GM19467 (cell line): Measurements from ENCODE around the gene MRPL10.
"Not testable (repeated sequence)": the region's sequence is repeated elsewhere in the genome, so short reads cannot be mapped to it uniquely, and the experiment has no call there.

Experiments
- ATAC-seq: cut with Tn5 transposase; IDR thresholded peaks from one replicate; pipeline ENCODE4 v1.9.1; 2021; ENCODE audit warnings: mild to moderate bottlenecking, moderate library complexity; ENCODE audit not compliant: unreplicated experiment

Gene MRPL10

DNA sequence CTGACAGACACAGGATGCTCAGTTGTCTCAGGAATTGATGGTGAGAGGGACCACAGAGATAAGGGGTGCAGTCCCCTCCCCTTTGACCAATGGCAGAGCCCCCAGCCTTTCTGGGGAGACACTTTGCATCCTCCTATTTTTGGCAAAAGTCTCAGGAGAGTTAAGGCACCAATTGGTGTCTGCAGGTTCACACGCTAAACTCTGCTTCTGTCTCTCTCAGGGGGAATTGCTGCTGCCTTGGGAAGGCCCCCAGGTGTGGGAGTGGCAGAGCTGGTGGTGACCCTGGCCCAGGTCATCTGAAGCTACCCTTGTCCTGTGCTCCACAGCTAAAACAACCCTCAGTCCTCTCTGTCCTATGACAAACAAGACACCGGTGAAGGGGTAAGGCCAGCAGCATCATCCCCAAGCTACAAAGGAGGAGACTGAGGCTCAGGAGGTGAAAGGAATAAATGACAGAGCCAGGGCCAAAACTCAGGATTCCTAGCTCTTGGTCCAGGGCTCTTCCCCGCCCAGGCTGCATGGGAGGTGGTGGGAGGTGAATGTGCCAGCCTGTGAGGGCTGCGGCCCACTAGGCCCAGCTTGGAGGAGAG is 30.1 kb downstream of the MRPL10 start:
- ATAC-seq = no peak

DNA sequence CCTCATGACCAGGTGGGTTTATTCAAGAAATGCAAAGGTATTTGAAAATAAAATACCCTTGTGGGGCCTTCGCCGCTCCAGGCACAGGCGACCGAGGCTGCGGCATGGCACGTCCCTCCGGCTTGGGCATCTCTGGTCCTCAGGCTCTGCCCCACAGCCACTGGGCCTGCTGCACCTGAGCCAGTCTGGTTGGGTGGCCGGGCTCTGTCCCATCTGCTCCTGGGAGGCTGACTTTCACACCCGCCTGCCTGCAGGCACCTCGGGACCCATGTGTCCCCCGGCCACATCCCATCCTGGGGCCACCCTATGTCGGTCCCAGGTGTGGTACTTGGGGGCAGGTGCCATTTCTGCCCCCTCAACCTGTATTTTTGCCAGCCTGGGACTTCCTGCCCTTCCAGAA is 30.7 kb downstream of the MRPL10 start:
- ATAC-seq = no peak

DNA sequence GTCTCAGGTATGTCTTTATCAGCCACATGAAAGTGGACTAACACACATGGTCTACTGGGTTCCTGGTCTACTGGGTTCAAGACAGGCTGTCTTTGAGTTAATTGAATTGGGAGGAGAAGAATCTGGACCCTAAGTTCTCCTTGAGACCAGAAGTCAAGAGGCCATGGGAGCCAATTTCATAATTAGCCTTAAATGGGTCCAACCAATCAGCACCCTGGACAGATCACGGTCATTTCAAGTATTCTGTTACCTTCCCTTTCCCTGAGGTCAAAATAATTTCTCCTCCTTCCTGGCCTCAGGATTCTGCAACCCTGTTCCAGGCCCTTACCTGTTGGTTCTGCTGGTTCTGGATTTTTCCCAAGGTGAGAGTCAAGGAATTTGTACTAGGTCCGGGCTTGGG is 33.5 kb downstream of the MRPL10 start:
- ATAC-seq = no peak

DNA sequence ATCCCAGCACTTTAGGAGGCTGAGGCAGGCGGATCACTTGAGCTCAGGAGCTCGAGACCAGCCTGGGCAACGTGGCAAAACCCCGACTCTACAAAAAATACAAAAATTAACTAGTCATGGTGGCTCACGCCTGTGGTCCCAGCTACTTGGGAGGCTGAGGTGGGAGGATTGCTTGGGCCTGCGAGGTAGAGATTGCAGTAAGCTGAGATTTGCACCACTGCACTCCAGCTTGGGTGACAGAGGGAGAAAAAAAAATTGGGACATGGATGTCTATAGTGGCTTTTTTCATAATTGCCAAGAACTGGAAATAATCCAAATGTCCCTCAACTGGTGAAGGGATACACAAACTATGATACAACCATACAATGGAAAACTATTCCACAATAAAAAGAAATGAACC is 38.4 kb downstream of the MRPL10 start:
- ATAC-seq = no peak

DNA sequence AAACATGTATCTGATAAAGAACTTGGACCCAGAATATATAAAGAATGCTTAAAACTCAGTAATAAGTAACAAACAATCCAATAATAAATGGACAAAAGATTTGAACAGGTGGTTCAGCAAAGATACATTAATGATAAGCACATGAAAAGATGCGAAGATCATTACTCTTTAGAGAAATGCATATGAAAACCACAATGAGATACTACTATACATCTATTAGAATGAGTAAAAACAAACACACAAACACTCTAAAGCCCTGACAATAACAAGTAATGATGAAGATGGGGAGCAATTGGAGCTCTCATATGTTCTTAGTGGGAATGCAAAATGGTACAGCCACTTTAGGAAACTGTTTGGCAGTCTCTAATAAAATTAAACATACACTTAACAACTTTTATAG is 38.9 kb downstream of the MRPL10 start:
- ATAC-seq = no peak

DNA sequence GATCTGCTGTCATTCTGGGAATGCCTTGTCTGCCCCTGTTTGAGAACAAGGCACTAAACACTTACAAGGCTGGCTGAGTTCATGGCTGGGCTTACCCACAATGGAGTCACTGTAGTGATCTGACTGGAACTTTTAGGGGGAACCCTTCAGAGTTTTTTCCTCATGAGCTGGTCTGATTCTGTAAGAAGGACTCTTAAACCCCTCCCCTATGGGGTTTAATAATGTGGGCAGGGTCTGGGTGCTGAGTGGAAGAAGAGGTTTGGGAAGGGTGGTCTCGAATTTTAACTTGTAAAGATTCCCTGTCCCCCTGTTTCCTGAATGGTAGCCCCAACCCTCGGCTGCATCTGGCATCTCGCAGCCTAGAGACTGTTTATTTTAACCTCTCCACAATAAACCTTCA is 40.3 kb downstream of the MRPL10 start:
- no peak for ATAC-seq

DNA sequence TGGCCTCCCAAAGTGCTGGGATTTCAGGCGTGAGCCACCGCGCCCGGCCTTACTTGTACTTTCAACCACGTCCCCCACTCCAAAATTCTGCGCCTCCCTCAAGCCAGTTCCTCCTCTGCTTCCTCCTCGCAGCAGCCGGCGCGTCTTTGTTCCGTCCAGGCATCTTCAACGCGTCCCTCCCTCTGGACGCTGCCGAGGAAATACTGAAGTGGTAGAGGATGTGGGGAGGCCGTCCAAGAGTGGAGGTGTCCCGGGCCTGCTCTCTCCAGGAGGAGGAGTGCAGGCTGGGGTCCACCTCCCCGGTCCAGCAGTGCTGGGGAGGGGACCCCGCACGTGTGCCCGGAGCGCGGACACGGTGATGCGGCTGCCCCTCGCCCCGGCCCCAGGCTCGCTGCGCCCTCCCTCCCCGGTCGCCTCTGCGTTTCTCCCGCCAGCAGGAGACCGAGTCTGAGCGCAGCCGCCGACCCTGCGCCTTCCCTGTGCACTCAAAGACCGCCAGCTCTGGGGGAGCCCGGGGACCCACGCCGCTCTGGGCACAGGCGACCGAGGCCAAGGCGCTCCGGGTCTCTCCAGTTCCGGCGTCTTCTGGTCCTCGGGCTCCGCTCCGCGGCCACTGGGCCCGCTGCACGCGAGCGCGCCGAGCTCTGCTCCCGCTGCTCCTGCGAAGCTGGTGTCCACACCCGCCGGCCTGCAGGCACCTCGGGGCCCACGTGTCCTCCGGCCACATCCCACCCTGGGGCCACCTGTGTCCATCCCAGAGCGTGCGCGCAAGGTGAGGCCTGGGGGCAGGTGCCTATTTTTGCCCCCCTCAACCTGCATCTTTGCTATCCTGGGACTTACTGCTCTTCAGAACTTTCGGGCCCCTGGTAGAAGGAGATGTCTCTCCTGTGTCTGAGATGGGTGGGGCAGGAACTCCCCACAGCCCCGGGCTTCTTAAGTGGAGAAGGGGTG is 41.5 kb downstream of the MRPL10 start:
- no peak for ATAC-seq

DNA sequence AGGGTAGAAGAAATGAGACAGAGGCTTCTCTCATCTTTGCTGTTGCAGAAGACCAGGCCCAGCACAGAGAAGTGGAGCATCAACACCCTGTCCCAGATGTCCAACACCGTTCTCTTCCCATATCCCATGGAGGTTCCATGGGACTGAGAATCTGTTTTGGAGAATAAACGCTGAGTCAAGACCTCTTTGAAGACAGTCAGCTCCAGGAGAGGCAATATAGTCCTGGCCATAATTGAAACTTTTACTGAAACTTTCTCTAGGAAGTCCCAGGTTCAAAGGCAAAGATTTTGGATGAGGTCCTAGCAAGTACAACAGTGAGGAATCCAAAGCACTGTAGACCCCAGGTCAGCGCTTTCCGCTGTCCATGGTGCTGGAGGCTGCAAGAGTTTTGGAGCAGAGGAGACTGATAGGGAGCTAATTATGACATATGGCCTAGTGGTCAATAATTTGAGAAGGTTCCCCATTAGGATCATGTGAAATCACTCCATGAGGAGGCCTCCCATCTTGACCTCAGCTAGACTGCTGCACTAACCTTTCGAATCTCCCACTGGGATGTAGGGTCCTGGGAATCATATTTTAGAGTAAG is 45.7 kb downstream of the MRPL10 start:
- no peak for ATAC-seq

DNA sequence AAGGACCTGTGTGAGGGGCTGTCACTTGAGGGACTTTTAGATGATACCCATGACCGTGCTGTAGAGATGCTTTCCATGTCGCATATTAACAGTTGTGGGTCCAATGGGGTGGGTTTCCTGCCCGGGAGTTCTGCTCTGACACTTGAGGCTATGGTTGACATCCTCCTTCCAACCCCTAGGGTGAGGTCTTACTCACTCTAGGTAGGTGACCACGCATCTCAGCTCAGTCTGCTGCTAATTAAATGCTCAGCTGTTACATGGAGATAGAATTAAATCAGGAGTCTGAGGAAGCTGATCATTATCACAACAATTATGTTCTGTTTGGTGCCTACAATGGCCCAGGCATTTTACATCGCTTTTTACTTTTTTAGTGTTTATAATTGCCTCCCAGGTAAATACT is 49.9 kb downstream of the MRPL10 start:
- no peak for ATAC-seq

DNA sequence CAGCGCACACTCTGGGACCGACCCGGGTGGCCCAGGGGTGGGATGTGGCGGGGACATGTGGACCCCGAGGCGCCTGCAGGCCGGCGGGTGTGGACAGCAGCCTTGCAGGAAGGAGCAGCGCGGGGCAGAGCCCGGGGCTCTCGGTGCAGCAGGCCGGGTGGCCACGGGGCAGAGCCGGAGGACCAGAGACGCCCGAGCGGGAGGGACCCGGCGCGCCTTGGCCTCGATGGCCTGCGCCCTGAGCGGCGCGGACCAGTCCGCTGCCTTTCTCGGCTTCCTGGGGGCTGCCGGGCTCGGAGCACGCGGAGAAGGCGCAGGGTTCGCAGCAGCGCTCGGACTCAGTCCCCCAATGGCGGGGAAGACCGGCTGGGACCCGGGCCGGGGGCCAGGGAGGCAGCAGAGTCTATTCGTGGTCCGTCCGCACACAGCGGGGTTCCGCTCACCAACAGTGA is 53.1 kb downstream of the MRPL10 start:
- no peak for ATAC-seq

DNA sequence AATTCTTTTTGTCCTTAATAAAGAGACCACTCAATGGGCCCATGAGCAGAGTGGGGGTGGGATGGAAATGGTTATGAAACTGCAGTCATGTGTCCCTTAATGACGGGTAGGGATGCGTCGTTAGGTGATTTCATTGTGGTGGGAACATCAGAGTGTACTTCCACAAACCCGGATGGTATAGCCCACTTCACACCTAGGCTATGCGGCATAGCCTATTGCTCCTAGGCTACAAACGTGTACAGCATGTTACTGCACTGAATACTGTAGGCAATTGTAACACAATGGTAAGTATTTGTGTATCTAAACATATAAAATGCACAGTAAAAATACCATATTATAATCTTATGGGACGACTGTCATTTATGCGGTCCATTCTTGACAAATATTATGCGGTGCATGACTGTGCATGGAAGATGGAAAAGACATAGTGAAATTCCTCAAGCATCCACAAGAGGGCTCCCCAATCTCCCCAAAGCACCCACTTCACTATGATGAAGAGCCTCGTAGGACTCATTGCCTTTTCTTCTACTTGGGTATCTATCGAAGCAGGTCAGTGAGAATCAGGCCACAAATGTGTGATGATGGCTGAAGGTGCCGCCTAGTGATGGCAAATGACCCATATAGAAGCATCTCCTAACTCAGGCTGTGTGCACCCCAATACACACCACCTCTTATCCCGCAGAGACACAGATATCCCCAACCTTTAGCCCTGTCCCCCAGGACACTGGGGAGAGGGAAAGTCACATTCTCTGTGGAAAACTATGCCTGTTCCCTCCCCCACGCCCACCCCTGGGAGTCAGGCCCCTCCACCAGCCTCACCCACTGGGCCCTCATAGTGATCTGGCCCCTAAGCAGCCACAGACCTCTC is 54.8 kb downstream of the MRPL10 start:
- no peak for ATAC-seq

DNA sequence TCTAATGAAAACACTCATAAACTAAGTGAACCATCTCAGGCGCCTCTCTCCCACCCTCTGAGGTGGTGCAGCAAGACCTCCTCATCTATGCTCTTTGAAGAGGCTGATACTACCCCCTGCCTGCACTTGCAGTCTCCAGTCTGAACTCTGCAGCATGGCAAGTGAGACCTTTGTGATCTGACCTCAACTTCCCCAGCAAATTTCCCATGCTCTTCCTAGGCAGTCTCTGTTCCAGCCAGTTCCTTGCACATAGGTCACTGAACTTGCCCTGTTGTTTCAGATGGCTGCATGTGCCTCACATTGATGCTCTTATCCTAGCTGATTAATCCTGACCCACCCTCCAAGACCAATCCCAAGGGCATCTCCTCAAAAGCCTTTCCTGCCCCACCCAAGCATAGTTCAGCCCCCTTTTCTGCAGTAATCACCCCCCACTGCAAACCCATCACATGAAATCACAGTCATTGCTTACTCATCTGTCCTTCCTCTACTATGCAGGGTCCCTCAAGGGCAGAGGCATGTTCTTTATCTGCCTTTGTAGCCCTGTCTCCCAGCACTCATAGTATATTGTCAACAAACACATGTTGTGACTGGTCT is 56.3 kb downstream of the MRPL10 start:
- ATAC-seq = no peak

DNA sequence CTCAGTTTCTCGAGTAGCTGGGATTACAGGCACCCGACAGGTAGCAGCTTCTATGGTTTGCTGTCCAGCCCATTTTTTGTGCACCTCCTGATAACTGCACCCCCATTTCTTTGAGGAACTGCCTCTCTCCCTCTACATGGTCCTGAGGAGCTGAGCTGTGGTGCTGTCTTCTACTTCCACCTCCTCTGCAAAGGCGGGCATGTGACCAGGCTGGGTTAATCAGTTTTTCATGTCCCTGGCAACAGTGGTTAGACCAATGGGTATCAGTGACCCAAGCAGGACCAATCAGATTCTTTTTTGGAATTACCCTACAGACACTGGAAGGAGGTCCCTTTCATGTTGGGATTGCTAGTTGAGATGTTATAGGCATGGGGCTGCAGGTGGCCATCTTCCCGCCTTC is 57.0 kb downstream of the MRPL10 start:
- no peak for ATAC-seq

DNA sequence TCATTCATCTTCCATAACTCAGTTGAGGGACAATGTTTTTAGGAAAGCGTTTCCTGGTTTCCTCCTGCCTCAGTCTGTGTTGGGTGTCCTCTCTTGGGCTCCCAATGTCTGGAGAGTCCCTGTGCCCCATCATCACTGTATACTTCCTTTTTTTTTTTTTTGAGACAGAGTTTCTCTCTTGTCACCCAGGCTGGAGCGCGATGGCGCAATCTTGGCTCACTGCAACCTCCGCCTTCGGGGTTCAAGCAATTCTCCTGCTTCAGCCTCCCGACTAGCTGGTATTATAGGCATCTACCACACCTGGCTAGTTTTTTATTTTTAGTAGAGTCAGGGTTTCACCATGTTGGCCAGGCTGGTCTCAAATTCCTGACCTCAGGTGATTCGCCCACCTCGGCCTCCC is 57.7 kb downstream of the MRPL10 start:
- ATAC-seq = not testable (repeated sequence)
